SW480 (cell line): Measurements from ENCODE around the gene MPPED1.

Experiments used
- DNase-seq: peaks from one replicate; pipeline ENCODE4 v3.0.0-alpha.2; 2016; ENCODE audit warnings: low spot score

The MPPED1 gene

GRCh38 chr22:43542681-43543521, 131.1 kb downstream of the MPPED1 start:
- no peak for DNase-seq

- DNase-seq: no peak
These were observed 131.9 kb downstream of the MPPED1 start for GRCh38 chr22:43543522-43544288.

GRCh38 chr22:43544289-43544673, 132.5 kb downstream of the MPPED1 start:
- no peak for DNase-seq

GRCh38 chr22:43546186-43546585, 134.4 kb downstream of the MPPED1 start:
- DNase-seq: no peak

- DNase-seq: no peak
These were observed 138.3 kb downstream of the MPPED1 start for GRCh38 chr22:43550024-43550620.

DNA sequence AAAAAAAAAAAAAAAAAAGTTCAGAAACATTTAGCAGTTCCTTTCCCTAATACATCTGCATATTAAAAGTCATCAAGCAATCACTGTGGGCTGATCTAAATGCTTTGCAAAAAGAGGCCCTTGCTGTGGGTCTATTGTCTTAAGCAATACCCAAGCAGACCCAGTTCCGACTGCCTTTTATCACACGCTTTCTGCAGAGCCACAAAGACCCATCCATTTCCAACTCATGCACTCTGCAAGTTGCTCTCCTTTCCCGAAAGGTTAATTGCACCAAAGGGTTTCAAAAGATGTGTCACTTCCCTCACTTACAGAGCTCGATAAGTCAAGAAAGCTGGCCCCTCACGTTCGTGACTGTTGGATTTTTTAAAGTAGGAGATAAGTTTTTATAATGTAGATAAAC, 138.9 kb downstream of the MPPED1 start:
- DNase-seq: no peak

- no peak for DNase-seq
These were observed 141.8 kb downstream of the MPPED1 start for GRCh38 chr22:43553451-43554258.

GRCh38 chr22:43554259-43554636, 142.4 kb downstream of the MPPED1 start:
- DNase-seq: no peak

DNA sequence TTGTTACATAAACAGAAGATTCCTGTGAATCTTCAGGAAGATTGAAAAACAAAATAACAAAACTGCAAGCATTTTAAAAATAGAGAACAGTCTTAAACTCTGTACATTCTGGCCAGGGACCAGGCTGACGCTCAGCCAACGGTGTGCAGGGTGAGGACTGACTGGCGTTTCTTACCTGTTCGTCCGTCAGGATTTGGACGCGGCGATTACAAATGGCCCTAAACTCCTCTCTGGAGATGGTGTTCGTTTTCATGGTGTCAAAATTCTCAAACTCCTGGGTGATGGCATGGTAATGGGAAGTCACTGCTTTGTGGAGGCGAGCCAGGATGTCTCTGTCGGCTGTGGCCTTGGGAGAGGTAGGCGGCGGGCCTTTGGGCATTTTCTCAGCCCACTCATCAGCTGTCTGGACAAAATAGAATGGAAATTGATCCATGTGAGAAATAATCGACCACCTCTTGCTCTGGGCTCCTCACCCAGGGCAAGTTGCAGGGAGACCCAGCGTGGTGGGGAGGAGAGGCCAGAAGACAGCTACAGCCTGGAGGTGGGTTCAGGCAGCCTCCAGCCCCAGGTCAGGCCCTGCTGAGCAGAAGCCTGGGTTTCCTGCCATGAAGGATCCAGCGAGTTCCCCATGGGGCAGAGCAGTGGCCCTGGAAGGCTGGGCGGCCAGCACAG, 143.0 kb downstream of the MPPED1 start:
- no peak for DNase-seq

- no peak for DNase-seq
These were observed 144.0 kb downstream of the MPPED1 start for GRCh38 chr22:43555561-43556515.
